Posterior cingulate gyrus (tissue), 11 donors: ENCODE results near the gene PRR20E.
A peak's percentile ranks its signal among the peaks of the same experiment; 100 is the strongest.
"Not testable (repeated sequence)": the region's sequence is repeated elsewhere in the genome, so short reads cannot be mapped to it uniquely, and the experiment has no call there.

Experiments
- DNase-seq, 10 donors: peaks; one replicate each; pipeline versions ENCODE4 v3.0.0 to v3.0.0-alpha.2; 2020 to 2021; ENCODE audit warnings: mixed read lengths in 3 of 10
- intact Hi-C: fragments of 100-400 bp; cut with DNase I; formaldehyde crosslinking; loops from one replicate; pipeline ENCODE4 v1.15.1; 2023

PRR20E gene

GRCh38 chr13:57166897-57167296 lies at the start of gene PRR20E:
Gene PRR20E, plus strand, starts transcription at chr13:57167197. Its CDS starts 387 bp downstream, at chr13:57167584.
- intact Hi-C loops, DNase-seq: not testable (repeated sequence)

DNA sequence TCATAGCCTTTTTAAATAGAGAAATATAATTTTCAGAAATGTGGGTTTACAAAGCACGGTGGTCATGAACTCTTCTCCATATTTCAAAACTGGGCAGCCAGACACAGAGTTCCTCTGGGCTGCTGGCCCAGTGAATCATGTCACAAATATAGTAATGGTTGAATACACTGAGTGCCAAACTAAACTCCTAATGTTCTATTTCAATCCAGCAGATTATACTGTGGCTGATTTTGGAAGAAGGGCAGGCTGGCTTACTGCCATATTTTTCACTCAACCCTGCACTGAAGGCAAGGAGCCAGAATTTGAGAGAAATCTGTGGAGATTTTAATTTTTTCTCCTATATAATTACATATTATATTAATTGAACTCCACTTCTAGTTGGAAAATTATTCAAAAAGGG lies 43.3 kb upstream of the PRR20E start:
- DNase-seq: peak in 4 of 10 donors; percentile 7 to 79 (median 30)
- intact Hi-C loops: no loop called here

GRCh38 chr13:57128909-57129308 lies 38.1 kb upstream of the PRR20E start:
- intact Hi-C loops: no loop called here
- no peak for DNase-seq

GRCh38 chr13:57136093-57136492 lies 30.9 kb upstream of the PRR20E start:
- DNase-seq: no peak
- intact Hi-C loops: no loop called here

GRCh38 chr13:57137585-57137984 lies 29.4 kb upstream of the PRR20E start:
- DNase-seq: no peak
- intact Hi-C loops: no loop called here

DNA sequence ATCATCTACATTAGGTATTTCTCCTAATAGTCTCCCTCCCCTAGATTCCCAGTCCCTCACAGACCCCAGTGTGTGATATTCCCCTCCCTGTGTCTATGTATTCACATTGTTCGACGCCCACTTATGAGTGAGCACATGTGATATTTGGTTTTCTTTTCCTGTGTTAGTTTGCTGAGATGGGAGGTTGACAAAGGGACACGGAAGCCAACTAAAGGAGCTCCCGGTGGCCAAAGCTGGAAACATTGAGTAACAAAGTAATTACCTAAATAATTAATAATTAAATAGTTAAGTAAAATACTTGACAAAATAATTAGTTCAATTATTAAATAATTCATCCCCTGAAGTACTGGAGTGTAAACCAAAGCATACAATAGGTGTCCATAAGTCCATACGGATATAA lies 28.0 kb upstream of the PRR20E start:
- intact Hi-C loops: no loop called here
- peak in 1 of 10 donors; percentile 11 for DNase-seq

GRCh38 chr13:57139781-57140180 lies 27.2 kb upstream of the PRR20E start:
- DNase-seq: peak in 2 of 10 donors; percentile 23 to 46
- intact Hi-C loops: not testable (repeated sequence)

GRCh38 chr13:57140235-57140968 lies 26.6 kb upstream of the PRR20E start, which contains the start of gene PRR20A:
Gene PRR20A, plus strand, starts transcription at chr13:57140918. Its CDS starts 387 bp downstream, at chr13:57141305.
- intact Hi-C loops: not testable (repeated sequence)
- peak in 2 of 10 donors; percentile 18 to 69 for DNase-seq

- DNase-seq, intact Hi-C loops: not testable (repeated sequence)
These were observed 19.8 kb upstream of the PRR20E start, which contains the start of gene PRR20B for GRCh38 chr13:57147188-57147587. Gene PRR20B, plus strand, starts transcription at chr13:57147488. Its CDS starts 387 bp downstream, at chr13:57147875.

DNA sequence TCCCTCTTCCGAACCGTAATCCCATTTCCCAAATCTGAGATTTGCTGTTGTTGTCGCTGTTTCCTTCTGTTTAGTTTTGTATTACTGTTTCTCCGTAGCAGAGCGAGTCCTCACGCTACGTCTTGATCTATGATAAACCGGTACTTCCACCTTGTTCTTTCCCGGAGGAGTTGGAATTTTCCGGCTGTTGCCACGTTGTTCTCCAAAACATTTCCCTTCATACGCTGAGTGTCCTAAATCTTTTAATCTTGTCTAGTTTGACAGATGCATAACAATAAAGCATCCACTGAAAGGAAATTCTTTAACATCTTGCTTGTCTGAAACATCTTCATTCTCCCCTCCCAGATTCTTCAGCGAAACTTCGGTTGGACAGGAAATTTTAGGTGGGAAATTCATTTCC lies 18.9 kb upstream of the PRR20E start:
- DNase-seq: peak in 3 of 10 donors; percentile 2 to 73 (median 24)

GRCh38 chr13:57153761-57154160 lies 13.2 kb upstream of the PRR20E start, which contains the start of gene PRR20C:
Gene PRR20C, plus strand, starts transcription at chr13:57154061. Its CDS starts 387 bp downstream, at chr13:57154448.
- intact Hi-C loops, DNase-seq: not testable (repeated sequence)

More for the DNA sequence above, 18.9 kb upstream of the PRR20E start:
- intact Hi-C loops: not testable (repeated sequence)

- DNase-seq, intact Hi-C loops: not testable (repeated sequence)
These were observed 6.7 kb upstream of the PRR20E start, which contains the start of gene PRR20D for GRCh38 chr13:57160332-57160731. Gene PRR20D, plus strand, starts transcription at chr13:57160632. Its CDS starts 387 bp downstream, at chr13:57161019.

GRCh38 chr13:57191667-57192066 lies 24.7 kb downstream of the PRR20E start:
- intact Hi-C loops: no loop called here
- no peak for DNase-seq

GRCh38 chr13:57212989-57213388 lies 46.0 kb downstream of the PRR20E start:
- DNase-seq: no peak
- intact Hi-C loops: no loop called here
